T-helper 17 cell (primary cell): ENCODE measurements around the gene LZTR1. TPM values are rescaled to one million over a fixed set of nuclear protein-coding genes. Genes with fewer than 3 reads are reported as not detected.

ENCODE experiments used
- ATAC-seq: fragments of 150-1000 bp; cut with Tn5 transposase; 2 replicates; pipeline ENCODE4 v1.10.0; 2021; ENCODE audit warnings: mild to moderate bottlenecking, moderate library complexity
- DNase-seq, 3 donors: peaks; one replicate each; pipeline versions ENCODE4 v3.0.0 to v3.0.0-alpha.2; 2020 to 2021
- H3K9me3 ChIP-seq: one replicate; pipeline ENCODE4 v1.7.0; 2013; ENCODE audit warnings: low read length, mild to moderate bottlenecking; ENCODE audit not compliant: control insufficient read depth, poor library complexity, severe bottlenecking
- H3K27ac Mint-ChIP-seq: one replicate; pipeline ENCODE4 v1.8.0; 2022; ENCODE audit warnings: mild to moderate bottlenecking, moderate library complexity, mixed read lengths
- H3K27me3 Mint-ChIP-seq: one replicate; pipeline ENCODE4 v1.8.0; 2022; ENCODE audit warnings: mixed read lengths
- H3K36me3 Mint-ChIP-seq: one replicate; pipeline ENCODE4 v1.8.0; 2022; ENCODE audit warnings: low read depth, mixed read lengths
- H3K4me1 Mint-ChIP-seq: one replicate; pipeline ENCODE4 v1.8.0; 2022; ENCODE audit warnings: mild to moderate bottlenecking, mixed read lengths
- H3K4me3 Mint-ChIP-seq: one replicate; pipeline ENCODE4 v1.8.0; 2022; ENCODE audit warnings: mild to moderate bottlenecking, moderate library complexity, mixed read lengths
- total RNA-seq, 4 donors: library from RNA in 2 of 4; stranded (reverse) in 2 of 4; gene quantifications; one replicate each; pipeline ENCODE4 v1.2.3 and lab custom pipeline; 2022 to 2026

Gene LZTR1
- total RNA-seq, 2 donors from 2014 or later = 49.4 to 59.3 TPM

DNA sequence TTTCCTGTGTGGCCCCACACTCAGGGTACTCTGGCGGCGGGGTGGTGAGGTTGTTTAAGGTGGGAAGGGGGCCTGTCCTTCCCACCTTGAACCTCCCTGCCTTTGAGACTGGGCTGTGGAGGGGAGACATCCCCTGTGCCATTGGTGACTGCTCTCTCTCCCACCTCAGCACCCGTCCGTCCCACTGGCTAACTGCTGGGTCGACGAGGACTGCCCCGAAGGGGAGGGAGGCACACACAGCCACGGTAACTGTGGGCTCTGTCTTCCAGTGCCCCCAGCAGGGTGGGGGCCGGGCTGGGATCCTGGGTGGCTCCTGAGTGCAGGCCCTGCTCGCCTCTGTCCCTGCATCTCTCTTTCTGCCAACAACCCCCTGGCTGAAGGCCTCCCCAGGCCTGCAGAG lies 40.4 kb downstream of the LZTR1 start:
- Mint-ChIP-seq H3K36me3 (no peaks in the 10 kb centered on the region), H3K4me3 (no peak overlapping the region), H3K27me3 (no peaks in the 10 kb centered on the region)

DNA sequence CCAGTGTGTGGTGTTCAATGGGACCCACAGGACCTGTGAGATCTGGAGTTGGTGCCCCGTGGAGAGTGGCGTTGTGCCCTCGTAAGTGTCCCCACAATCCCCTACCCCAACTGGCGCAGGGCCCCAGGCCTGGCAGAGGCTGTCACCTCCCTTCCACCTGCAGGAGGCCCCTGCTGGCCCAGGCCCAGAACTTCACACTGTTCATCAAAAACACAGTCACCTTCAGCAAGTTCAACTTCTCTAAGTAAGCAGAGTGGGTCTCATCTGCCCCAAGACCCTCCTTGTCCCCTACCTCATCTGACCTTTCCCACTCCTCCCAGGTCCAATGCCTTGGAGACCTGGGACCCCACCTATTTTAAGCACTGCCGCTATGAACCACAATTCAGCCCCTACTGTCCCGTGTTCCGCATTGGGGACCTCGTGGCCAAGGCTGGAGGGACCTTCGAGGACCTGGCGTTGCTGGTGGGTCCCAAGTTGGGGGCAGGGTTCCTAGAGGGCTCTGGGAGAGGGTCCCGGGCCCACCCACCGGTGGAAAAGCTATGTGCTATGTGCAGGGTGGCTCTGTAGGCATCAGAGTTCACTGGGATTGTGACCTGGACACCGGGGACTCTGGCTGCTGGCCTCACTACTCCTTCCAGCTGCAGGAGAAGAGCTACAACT lies 41.0 kb downstream of the LZTR1 start:
- no peaks in the 10 kb centered on the region for H3K36me3 Mint-ChIP-seq
- H3K9me3 ChIP-seq = no peaks in the 10 kb centered on the region
- ATAC-seq (no peak), DNase-seq (no peak)
- H3K27me3 Mint-ChIP-seq = no peaks in the 10 kb centered on the region
- no peak overlapping the region for H3K4me3 Mint-ChIP-seq
- peaks cover 12% of the 10 kb centered on the region for H3K4me1 Mint-ChIP-seq
- no peak overlapping the region for H3K27ac Mint-ChIP-seq

More for the DNA sequence above, 40.4 kb downstream of the LZTR1 start:
- DNase-seq (no peak), ATAC-seq (no peak)
- no peak overlapping the region for H3K27ac Mint-ChIP-seq
- H3K4me1 Mint-ChIP-seq = peaks cover 12% of the 10 kb centered on the region
- no peaks in the 10 kb centered on the region for H3K9me3 ChIP-seq

DNA sequence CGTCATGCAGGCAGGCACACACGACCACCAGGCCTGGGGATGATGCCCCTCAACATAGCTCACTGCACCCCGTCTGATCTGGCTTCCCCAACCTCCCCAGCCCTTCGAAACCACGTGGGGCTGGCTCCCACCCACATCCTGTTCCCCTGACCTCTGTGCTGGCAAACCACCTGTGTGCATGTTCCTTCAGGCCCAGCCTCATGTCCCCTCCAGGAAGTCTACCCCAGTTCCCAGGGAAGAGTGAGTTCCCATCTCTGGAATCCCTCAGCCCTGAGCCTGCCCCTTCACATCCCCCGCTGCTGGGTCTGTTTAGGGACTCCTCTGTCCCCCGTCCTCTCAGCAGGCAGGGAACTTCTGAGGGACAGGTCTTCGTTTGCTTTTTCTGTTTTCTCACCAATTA lies 43.2 kb downstream of the LZTR1 start:
- no peaks in the 10 kb centered on the region for H3K9me3 ChIP-seq
- ATAC-seq = peak; percentile 54
- Mint-ChIP-seq H3K4me3 (peak overlapping the region; percentile 66), H3K27ac (peak overlapping the region; percentile 45), H3K27me3 (peaks cover 13% of the 10 kb centered on the region), H3K36me3 (no peaks in the 10 kb centered on the region), H3K4me1 (peaks cover 12% of the 10 kb centered on the region)
- DNase-seq = no peak

DNA sequence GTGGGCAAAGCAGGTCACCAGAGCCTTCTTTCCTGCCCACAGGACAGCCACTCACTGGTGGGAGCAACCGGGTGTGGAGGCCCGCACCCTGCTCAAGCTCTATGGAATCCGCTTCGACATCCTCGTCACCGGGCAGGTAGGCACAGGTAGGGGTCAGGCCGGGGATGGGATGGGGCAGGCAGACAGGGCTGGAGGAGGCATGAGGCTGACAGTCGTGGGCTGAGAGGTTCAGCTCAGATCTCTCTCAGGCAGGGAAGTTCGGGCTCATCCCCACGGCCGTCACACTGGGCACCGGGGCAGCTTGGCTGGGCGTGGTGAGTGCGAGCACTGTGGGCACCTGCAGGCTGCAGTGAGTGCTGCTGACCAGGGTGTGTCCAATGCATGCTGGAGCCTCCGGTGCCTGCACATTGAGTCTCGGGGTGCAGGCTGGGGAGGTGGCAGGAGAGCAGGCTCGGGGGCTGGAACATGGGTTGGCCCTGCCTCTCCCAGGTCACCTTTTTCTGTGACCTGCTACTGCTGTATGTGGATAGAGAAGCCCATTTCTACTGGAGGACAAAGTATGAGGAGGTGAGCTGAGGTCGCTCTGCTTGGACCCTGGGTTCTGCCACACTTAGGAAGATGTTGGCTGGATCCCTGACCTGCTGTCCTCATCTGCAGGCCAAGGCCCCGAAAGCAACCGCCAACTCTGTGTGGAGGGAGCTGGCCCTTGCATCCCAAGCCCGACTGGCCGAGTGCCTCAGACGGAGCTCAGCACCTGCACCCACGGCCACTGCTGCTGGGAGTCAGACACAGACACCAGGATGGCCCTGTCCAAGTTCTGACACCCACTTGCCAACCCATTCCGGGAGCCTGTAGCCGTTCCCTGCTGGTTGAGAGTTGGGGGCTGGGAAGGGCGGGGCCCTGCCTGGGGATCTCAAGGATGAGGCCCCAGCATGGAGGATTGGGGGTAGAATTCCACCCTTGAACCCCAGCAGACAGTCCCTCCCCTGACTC lies 44.0 kb downstream of the LZTR1 start:
- Mint-ChIP-seq H3K36me3 (peaks cover 2% of the 10 kb centered on the region), H3K4me1 (peaks cover 12% of the 10 kb centered on the region), H3K27me3 (peaks cover 21% of the 10 kb centered on the region), H3K4me3 (no peak overlapping the region), H3K27ac (peak overlapping the region; percentile 45)
- no peaks in the 10 kb centered on the region for H3K9me3 ChIP-seq
- ATAC-seq (no peak), DNase-seq (no peak)

DNA sequence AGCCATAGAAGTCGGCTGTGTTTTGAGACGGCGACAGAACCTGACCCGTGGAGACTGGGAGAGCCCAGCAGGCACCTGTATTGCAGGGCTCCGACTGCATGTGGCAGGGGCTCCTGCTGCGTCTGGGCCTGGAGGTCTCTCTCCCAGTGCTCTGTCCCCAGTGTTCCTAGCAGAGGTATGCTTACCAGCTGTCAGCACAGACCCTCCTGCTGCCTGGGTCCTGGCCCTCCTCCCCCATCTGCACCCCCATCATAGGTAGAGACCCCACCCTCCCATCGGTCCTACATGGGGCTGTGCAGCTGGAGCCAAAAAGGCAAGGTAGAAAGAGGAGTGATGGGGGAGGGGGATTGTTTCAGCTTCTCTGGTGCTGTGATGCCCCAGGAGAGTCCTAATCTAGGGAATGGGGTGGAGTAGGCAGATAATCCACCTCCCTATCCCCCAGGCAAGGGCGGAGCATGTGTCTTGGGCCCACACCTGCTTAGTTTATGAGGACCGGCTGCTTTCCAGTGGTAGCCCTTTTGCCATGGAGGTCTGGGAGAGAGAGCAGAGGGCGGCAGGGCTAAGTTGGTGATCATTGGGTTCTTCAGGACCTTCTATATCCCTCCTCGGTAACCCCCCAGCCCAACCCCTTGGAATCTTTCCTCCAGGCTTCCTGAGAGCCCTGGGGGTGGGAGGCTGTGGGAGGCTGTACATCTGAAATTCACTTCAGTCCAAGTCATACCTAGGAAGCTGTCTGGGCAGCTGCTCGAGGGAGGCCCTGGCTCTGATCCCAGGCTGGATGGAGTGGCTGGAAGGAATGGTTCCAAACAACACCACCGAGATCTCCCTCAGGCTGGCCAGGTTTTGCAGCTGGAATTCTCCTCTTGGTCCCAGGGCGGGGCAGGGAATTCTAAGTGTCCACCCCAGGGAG lies 44.9 kb downstream of the LZTR1 start:
- no peaks in the 10 kb centered on the region for H3K9me3 ChIP-seq
- peaks cover 3% of the 10 kb centered on the region for H3K36me3 Mint-ChIP-seq
- no peak overlapping the region for H3K27ac Mint-ChIP-seq
- DNase-seq = no peak
- H3K4me3 Mint-ChIP-seq = no peak overlapping the region
- no peak for ATAC-seq
- peaks cover 27% of the 10 kb centered on the region for H3K27me3 Mint-ChIP-seq
- H3K4me1 Mint-ChIP-seq = peaks cover 12% of the 10 kb centered on the region

DNA sequence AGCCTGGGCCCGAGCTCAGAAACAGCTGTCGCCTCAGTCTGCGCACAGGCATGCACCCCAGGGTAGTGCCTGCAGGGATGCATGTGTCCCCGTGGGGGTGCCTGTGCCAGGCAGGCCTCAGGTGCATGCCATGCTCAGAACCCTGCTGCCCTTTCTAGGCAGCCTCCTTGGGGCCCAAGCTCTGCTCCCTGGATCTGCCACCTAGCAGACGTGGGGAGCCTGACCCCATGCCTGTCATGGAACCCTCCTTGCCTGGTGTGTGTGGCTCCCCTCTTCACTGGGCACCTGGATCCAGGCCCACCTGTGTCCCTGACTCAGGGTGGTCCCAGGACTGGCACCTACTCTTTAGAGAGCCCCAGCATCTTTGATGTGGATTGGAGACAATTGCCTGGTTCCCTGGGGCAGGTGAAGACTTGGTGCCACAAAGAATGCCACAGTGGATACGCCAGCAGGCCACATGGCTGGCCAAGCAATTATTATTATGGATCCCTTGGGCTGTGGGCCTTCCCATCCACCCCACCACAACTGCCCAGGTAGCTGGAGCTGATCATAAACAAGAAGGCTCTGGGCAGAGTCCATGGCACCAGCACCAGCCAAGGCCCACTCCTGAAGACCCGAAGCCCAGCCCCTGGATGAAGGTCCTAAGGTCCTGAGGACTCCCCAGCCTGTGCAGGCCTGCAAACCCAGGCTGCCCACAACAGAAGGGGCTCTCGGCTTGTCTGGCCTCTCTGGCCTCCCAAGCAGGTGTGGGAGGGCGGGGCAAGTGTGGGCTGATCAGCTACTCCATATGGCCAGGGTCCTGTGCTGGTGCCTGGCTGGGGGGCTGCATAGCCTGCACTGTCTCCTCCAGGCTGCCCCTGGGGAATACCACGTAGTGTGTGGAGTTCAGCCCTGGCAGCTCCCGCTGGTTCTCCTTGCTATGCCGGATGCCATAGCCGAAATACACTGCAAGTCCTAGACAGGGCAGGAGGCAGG lies 46.5 kb downstream of the LZTR1 start:
- H3K27ac Mint-ChIP-seq = no peak overlapping the region
- H3K4me3 Mint-ChIP-seq = no peak overlapping the region
- H3K4me1 Mint-ChIP-seq = peaks cover 15% of the 10 kb centered on the region
- H3K9me3 ChIP-seq = no peaks in the 10 kb centered on the region
- peaks cover 28% of the 10 kb centered on the region for H3K27me3 Mint-ChIP-seq
- ATAC-seq (no peak), DNase-seq (no peak)
- H3K36me3 Mint-ChIP-seq = peaks cover 3% of the 10 kb centered on the region

DNA sequence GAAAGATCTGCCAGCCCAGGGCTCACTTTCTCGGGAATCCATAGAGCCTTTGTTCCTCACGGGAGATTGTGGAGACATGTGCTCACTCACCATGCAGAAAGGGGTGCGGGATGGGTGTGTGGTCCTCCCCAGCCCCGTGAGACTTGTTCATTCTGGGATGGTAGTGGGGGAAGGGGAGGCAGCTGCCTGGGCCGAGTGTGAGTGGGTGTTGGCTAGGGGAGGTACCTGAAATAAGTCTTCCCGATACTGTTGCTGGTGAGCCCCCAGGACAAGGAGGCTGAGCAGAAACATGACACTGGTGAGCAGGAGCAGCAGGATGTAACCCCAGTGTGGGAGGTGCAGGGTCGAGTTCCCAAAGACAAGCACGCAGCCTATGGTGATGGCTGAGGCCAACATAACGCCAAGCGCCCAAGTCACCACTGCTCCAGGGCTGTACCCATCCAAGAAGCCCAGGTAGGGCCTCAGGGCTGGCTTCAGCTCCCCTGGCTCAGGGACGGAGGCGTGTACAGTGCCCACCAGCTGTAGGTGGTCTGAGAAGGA lies 47.5 kb downstream of the LZTR1 start:
- Mint-ChIP-seq H3K4me1 (peaks cover 14% of the 10 kb centered on the region), H3K36me3 (peaks cover 3% of the 10 kb centered on the region), H3K27ac (peak overlapping the region; percentile 29), H3K4me3 (no peak overlapping the region), H3K27me3 (peaks cover 34% of the 10 kb centered on the region)
- DNase-seq (no peak), ATAC-seq (no peak)
- H3K9me3 ChIP-seq = no peaks in the 10 kb centered on the region

DNA sequence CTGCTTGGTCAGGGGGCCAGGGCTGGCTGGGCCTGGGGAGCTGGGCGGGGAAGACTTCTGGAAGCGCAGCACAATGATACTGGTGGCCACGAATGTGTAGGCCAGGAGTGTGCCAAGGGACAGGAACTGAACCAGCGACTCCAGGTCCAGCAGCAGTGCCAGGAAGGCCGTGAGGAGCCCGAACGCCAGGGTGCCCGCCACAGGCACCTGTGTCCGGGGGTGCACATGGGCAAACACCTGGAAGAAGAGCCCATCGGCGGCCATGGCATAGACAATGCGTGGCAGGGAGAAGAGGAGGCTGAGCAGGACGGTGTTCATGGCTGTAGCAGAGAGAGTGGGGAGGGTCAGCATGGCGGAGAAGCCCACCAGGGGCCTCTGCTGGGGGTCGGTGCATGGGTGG lies 47.9 kb downstream of the LZTR1 start:
- Mint-ChIP-seq H3K4me3 (no peak overlapping the region), H3K36me3 (peaks cover 3% of the 10 kb centered on the region), H3K27ac (peak overlapping the region; percentile 29), H3K4me1 (peaks cover 12% of the 10 kb centered on the region), H3K27me3 (peaks cover 36% of the 10 kb centered on the region)
- H3K9me3 ChIP-seq = no peaks in the 10 kb centered on the region
- no peak for ATAC-seq
- DNase-seq = no peak

DNA sequence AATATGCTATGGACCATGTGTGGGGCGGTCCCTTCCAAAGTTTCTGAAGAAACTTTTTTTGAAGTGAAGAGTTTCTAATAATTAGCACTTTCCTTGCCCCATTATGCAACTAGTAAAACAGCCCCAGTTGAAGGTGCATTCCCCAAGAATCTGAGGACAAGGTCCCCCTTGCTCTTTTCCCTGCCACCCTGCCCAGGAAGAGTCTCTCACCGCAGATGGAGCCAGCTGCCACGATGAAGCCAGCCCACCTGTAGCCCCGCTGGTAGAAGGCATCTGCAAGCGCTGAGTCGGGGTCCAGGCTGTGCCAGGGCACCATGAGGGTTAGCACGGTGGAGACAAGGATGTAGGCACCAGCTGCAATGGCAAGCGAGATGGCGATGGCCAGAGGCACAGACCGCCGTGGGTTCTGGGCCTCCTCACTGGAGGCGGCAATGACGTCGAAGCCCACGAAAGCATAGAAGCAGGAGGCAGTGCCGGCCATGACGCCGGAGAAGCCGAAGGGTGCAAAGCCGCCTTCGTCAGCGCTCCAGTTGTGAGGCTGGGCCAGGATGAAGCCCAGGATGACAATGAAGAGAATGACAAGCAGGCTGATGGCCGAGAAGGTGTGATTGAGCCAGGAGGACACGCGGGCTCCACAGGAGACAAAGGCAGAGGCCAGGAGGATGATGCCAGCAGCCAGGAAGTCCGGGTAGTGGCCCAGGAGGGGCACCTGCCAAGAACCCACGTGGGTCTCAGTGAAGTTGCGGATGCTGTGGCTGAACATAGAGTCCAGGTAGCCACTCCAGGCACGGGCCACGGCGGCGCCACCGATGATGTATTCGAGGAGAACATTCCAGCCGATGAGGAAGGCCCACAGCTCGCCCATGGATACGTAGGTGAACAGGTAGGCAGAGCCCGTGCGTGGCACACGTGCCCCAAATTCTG lies 48.8 kb downstream of the LZTR1 start:
- Mint-ChIP-seq H3K4me1 (peaks cover 6% of the 10 kb centered on the region), H3K36me3 (peaks cover 3% of the 10 kb centered on the region), H3K27ac (peak overlapping the region; percentile 68), H3K4me3 (peak overlapping the region; percentile 75), H3K27me3 (peaks cover 44% of the 10 kb centered on the region)
- ATAC-seq (no peak), DNase-seq (no peak)
- no peaks in the 10 kb centered on the region for H3K9me3 ChIP-seq

DNA sequence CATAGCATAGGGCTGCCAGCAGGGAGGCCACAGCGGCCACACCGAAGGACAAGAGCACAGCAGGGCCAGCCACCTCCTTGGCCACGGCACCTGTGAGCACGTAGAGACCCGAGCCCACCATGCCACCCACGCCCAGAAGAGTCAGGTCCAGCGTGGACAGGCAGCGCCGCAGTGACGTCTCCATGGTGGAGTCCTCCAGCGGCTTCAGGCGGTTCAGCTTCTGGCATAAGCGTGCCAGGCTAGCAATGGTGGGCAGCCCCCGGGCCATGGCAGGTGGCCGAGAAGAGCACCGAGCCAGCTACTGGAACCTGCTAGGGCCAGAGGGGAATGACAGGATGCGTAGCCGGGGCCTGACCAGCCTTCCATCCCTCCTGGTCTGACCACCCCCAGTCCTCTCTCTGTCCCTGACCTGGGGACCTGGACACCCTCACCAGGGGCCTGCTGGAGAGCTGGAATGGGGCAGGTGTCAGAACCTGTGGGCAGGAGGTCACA lies 49.5 kb downstream of the LZTR1 start:
- H3K36me3 Mint-ChIP-seq = peaks cover 3% of the 10 kb centered on the region
- peaks cover 6% of the 10 kb centered on the region for H3K4me1 Mint-ChIP-seq
- no peak overlapping the region for H3K27ac Mint-ChIP-seq
- peak overlapping the region; percentile 75 for H3K4me3 Mint-ChIP-seq
- peaks cover 48% of the 10 kb centered on the region for H3K27me3 Mint-ChIP-seq
- ATAC-seq (no peak), DNase-seq (no peak)
- H3K9me3 ChIP-seq = no peaks in the 10 kb centered on the region
